IPS-15b (cell line): ENCODE results near the gene UGT1A10.
"Not testable (repeated sequence)": the region's sequence is repeated elsewhere in the genome, so short reads cannot be mapped to it uniquely, and the experiment has no call there.

ENCODE experiments used
- H3K27me3 ChIP-seq: one replicate; pipeline ENCODE4 v1.6.1; 2013; ENCODE audit warnings: low read length; ENCODE audit not compliant: control insufficient read depth, insufficient read depth
- H3K36me3 ChIP-seq: one replicate; pipeline ENCODE4 v1.6.1; 2013; ENCODE audit warnings: low read length; ENCODE audit not compliant: control insufficient read depth, insufficient read depth
- H3K4me1 ChIP-seq: one replicate; pipeline ENCODE4 v1.6.1; 2013; ENCODE audit warnings: mild to moderate bottlenecking, low read length; ENCODE audit not compliant: control insufficient read depth, insufficient read depth
- H3K4me3 ChIP-seq: one replicate; pipeline ENCODE4 v1.5.1; 2013; ENCODE audit warnings: low read depth, low read length
- H3K9ac ChIP-seq: one replicate; pipeline ENCODE4 v1.6.1; 2013; ENCODE audit warnings: low read depth, mild to moderate bottlenecking, low read length
- H3K9me3 ChIP-seq: one replicate; pipeline ENCODE4 v1.6.1; 2013; ENCODE audit warnings: mild to moderate bottlenecking, low read length; ENCODE audit not compliant: control insufficient read depth, insufficient read depth

Gene UGT1A10

GRCh38 chr2:233698740-233699139 is 62.5 kb downstream of the UGT1A10 start:
- no peaks in the 10 kb centered on the region for H3K36me3 ChIP-seq
- peaks cover 5% of the 10 kb centered on the region for H3K4me1 ChIP-seq
- H3K27me3 ChIP-seq: no peaks in the 10 kb centered on the region
- no peak overlapping the region for H3K9ac ChIP-seq
- no peaks in the 10 kb centered on the region for H3K9me3 ChIP-seq
- no peak overlapping the region for H3K4me3 ChIP-seq

- Histone ChIP-seq H3K4me1 (peaks cover 5% of the 10 kb centered on the region), H3K4me3 (no peak overlapping the region), H3K36me3 (no peaks in the 10 kb centered on the region), H3K27me3 (no peaks in the 10 kb centered on the region), H3K9ac (no peak overlapping the region), H3K9me3 (no peaks in the 10 kb centered on the region)
Observed at GRCh38 chr2:233699424-233700027, 63.3 kb downstream of the UGT1A10 start.

- Histone ChIP-seq H3K27me3 (no peaks in the 10 kb centered on the region), H3K9ac (no peak overlapping the region), H3K4me3 (no peak overlapping the region), H3K9me3 (no peaks in the 10 kb centered on the region), H3K4me1 (peaks cover 5% of the 10 kb centered on the region), H3K36me3 (no peaks in the 10 kb centered on the region)
Observed at GRCh38 chr2:233700028-233700635, 63.9 kb downstream of the UGT1A10 start.

GRCh38 chr2:233700842-233701241 is 64.6 kb downstream of the UGT1A10 start:
- not testable (repeated sequence) for H3K4me3 ChIP-seq, H3K36me3 ChIP-seq, H3K9me3 ChIP-seq, H3K27me3 ChIP-seq, H3K4me1 ChIP-seq, H3K9ac ChIP-seq

- Histone ChIP-seq H3K9ac (no peak overlapping the region), H3K9me3 (no peaks in the 10 kb centered on the region), H3K4me1 (peaks cover 5% of the 10 kb centered on the region), H3K36me3 (no peaks in the 10 kb centered on the region), H3K4me3 (no peak overlapping the region), H3K27me3 (no peaks in the 10 kb centered on the region)
Observed at GRCh38 chr2:233702238-233702637, 66.0 kb downstream of the UGT1A10 start.

GRCh38 chr2:233705911-233706506 is 69.8 kb downstream of the UGT1A10 start:
- Histone ChIP-seq H3K9me3 (no peaks in the 10 kb centered on the region), H3K9ac (no peak overlapping the region), H3K4me1 (no peaks in the 10 kb centered on the region), H3K4me3 (no peak overlapping the region), H3K36me3 (no peaks in the 10 kb centered on the region), H3K27me3 (no peaks in the 10 kb centered on the region)

- H3K27me3 ChIP-seq: no peaks in the 10 kb centered on the region
- no peaks in the 10 kb centered on the region for H3K9me3 ChIP-seq
- H3K9ac ChIP-seq: no peak overlapping the region
- no peaks in the 10 kb centered on the region for H3K36me3 ChIP-seq
- H3K4me1 ChIP-seq: no peaks in the 10 kb centered on the region
- no peak overlapping the region for H3K4me3 ChIP-seq
Observed at GRCh38 chr2:233706720-233707119, 70.5 kb downstream of the UGT1A10 start.

- H3K27me3 ChIP-seq: no peaks in the 10 kb centered on the region
- no peak overlapping the region for H3K4me3 ChIP-seq
- H3K4me1 ChIP-seq: no peaks in the 10 kb centered on the region
- no peaks in the 10 kb centered on the region for H3K9me3 ChIP-seq
- H3K36me3 ChIP-seq: no peaks in the 10 kb centered on the region
- H3K9ac ChIP-seq: no peak overlapping the region
Observed at GRCh38 chr2:233707940-233708644, 71.8 kb downstream of the UGT1A10 start.

- Histone ChIP-seq H3K4me1 (no peaks in the 10 kb centered on the region), H3K4me3 (no peak overlapping the region), H3K9ac (no peak overlapping the region), H3K27me3 (no peaks in the 10 kb centered on the region), H3K9me3 (no peaks in the 10 kb centered on the region), H3K36me3 (no peaks in the 10 kb centered on the region)
Observed at GRCh38 chr2:233708942-233709341, 72.7 kb downstream of the UGT1A10 start.

- no peaks in the 10 kb centered on the region for H3K9me3 ChIP-seq
- H3K4me3 ChIP-seq: no peak overlapping the region
- H3K9ac ChIP-seq: no peak overlapping the region
- no peaks in the 10 kb centered on the region for H3K4me1 ChIP-seq
- H3K36me3 ChIP-seq: no peaks in the 10 kb centered on the region
- no peaks in the 10 kb centered on the region for H3K27me3 ChIP-seq
Observed at GRCh38 chr2:233711312-233712008, 75.2 kb downstream of the UGT1A10 start.

- H3K4me3 ChIP-seq: no peak within 1 kb of the TSS
- H3K4me1 ChIP-seq: no peaks in the 10 kb centered on the region
- H3K9ac ChIP-seq: no peak within 1 kb of the TSS
- no peaks in the 10 kb centered on the region for H3K36me3 ChIP-seq
- no peaks in the 10 kb centered on the region for H3K9me3 ChIP-seq
- no peaks in the 10 kb centered on the region for H3K27me3 ChIP-seq
Observed at GRCh38 chr2:233712611-233713261, 76.5 kb downstream of the UGT1A10 start, which contains the start of gene UGT1A5. TSS of gene UGT1A5 (plus strand) at chr2:233712907. CDS start at chr2:233712992, 85 bp downstream.
